Suppressor macrophage (primary cell): ENCODE measurements around the gene TSFM.

Experiments
- DNase-seq, 4 experiments: peaks; one replicate each; pipeline ENCODE4 v3.0.0-alpha.2; 2020 to 2022

TSFM gene

DNA sequence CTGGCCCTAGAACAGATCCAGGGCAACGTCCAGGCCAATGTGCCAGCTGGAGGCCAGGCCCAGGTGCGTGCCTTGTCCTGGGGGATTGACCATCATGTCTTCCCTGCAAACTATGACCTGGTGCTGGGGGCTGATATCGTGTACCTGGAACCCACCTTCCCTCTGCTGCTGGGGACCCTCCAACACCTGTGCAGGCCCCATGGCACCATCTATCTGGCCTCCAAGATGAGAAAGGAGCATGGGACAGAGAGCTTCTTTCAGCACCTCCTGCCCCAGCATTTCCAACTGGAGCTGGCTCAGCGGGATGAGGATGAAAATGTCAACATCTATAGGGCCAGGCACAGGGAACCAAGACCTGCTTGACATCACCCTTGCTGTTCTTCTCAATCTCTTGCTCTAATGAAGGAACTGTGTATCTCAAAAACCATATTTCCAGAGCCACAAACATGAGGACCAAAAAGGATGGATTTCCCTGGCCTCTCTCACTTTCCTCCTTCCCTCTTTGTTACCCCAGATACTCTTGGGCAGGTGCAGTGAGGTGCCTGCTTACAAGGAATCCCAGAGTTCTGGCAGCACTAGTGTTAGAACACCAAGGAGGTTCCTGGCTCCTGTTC lies 2.2 kb upstream of the TSFM start:
- no peak for DNase-seq

DNA sequence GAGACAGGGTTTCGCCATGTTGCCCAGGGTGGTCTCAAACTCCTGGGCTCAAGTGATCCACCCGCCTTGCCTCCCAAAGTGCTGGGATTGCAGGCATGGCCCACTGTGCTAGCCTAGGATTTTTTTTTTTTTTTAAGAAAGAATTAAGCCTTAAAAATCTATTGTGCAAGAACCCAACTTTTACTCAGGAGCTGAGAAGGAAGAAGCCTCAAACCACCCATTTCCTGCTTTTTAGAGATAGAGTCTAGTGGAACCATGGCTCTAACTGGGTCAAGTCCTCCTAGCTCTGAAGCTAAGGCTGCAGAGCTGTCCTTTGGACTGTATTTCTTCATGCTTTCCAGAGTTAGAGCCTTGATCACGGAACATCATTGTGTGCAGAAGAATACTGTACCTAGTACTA lies 1.3 kb upstream of the TSFM start:
- peak in 3 of 4 experiments; percentile 51 to 78 (median 66) for DNase-seq

DNA sequence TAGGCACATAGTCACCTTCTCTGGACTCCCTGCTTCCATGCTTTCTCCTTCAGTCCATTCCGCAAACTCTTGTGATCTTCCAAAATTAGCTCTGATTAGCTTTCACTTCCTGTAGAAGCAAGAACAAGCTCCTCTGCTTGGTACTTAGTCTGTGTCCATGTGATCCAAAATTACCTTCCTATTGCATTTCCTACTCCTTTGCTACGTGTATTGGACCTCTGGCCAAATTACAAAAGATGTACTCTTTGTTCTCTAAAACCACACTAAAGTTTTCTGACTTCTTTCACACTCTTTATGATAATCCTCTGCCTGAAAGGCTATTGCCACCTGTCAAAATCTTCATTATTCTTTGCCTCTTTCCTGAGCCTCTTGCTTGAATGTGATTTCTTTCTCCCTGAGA lies 786 bp upstream of the TSFM start:
- peak in 2 of 4 experiments; percentile 17 to 36 for DNase-seq

DNA sequence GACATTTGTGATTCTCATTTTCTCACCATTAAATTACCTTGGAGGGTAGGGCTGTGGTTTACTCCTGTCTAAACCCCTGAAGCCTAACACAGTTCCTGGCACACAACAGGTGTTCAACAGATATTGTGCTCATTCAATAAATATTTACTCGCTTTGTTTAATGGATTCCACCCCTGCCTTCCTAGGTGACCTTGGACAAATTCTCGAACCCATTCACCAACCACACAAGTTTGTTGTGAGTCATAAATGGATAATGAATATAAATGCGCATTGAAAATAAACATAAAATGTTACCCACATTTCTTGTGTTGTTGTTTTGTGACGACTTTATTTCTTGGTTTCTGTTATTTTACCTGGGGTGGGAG lies 362 bp upstream of the TSFM start:
- DNase-seq = no peak

DNA sequence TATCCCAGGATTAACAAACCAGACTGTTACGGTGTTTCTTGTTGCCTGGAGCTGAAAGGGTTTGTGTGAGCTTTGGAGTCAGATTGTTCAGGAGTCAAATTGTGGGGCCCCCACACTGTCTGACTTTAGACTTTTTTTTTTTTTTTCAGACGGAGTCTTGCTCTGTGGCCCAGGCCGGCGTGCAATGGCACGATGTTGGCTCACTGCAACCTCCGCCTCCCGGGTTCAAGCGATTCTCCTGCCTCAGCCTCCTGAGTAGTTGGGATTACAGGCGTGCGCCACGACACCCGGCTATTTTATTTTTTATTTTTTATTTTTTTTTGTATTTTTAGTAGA lies 847 bp downstream of the TSFM start:
- DNase-seq = no peak

DNA sequence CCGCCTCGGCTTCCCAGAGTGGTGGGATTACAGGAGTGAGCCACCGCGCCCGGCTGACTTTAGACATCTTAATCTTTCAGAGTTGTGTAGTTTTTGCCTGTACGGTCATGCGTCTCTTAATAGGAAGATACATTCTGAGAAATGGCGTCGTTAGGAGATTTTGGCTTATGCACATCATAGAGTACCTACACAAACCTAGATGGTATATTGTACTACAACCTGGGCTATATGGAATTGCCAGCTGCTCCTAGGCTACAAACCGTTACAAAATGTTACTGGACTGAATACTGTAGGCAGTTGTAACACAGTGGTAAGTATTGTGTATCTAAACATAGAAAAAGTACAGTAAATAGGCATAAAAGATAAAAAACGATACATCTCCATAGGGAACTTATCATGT lies 1.3 kb downstream of the TSFM start:
- DNase-seq = no peak

DNA sequence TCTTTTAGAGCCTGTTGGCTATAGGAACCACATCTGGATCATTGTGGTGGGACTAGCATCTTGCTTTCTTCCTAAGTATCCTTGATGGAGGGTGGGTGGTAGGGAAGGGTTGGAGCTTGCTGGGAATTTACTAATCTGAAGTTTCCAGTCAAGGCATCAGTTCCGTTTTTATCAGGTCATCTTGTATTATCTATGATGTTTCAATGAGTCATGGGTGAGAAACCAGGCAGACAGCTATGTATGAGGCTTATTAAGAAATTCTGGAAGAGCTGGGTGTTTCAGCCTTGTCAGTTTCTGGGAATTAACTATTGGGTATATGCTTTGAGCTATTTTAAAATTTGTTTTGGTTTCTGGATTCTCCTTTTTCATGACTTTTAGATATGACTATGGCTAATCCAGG lies 11.3 kb downstream of the TSFM start:
- DNase-seq = peak in 1 of 4 experiments; percentile 12

DNA sequence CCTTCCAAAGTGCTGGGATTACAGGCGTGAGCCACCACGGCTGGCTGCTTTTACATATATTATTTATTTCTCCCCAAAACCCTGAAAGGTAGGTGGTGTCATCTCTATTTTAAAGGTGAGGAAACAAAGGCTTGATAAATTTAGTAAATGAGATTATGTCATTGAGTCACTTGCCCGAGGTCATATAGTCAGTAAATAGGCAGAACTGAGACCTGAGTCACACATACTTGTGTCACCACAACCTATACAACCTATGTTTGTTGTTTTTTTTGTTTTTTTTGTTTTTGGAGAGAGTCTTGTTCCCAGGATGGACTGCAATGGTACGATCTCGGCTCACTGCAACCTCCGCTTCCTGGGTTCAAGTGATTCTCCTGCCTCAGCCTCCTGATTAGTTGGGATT lies 12.8 kb downstream of the TSFM start:
- DNase-seq = no peak

DNA sequence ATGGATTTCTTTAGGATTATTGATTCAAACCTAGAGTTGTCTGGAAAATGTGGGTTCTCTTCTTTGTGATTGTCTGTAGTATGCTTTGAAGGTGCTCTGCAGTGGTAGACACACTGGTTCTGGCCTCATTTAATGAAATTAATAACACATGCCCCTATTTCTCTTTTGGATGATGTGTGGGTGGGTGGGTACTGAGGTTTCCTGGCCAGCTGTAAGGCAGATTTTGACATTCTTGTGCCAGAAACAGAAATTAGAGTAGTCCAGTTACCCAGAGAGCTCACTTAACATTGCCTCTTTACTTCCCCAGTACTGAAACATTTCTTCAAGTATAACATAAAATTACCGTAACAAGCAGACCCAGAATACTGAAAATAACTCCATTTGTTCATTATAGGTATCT lies 14.4 kb downstream of the TSFM start:
- DNase-seq = no peak

DNA sequence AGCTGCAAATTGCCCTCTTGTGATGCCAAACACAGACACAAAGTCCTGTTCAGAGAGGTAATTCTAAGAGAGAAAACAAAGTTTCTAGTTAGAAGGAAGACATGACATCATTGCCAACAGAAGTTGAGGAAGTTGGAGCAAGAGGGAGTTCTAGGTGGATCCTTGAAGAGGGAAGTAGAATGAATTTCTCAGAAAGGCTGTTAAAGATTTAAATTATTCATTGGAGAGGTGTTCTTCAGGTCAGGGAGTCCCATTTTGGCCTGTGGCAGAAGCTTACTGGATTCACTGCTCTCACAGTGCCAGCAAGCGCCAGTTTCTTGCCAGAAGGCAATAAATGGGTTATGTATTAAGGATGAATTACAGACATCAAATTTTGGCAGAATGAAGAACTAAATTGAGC lies 15.3 kb downstream of the TSFM start:
- peak; percentile 15 to 73 (median 60) for DNase-seq

DNA sequence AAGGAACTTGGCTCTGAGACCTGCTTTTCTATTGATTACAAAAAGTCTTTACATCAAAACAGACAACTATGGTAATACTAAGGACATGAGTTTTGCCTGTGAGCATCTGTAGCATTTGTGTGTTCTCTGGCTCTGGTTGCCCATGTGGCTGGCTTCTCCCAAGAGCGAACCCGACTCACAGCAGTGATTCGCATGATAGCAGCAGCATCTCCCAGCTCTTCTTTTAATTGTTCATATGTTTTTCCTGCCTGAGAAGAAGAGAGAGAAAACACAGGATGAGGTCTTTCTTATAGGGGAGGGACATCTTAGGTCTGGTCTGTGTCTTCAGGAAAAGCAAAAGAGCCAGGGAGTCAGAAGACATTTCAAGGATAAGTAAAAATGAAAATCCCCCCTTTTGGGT lies 18.4 kb downstream of the TSFM start:
- no peak for DNase-seq

DNA sequence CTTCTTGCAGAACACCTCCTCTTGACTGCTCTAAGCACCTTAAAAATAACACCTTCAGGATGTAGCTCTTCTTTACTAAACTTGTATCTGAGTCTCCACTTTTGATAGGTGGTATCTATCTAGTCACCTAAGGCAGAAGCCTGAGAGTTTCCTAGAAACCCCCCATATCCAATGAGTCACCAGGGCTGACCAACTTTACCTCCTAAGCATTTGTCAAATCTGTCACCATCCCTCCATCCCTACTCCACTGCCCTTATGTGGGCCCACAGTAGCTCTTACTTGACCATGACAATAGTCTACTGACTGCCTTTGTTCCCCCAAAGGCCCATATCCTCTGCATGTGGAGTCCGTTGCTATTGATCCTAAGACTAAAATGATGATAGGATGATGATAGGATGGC lies 20.0 kb downstream of the TSFM start:
- no peak for DNase-seq

DNA sequence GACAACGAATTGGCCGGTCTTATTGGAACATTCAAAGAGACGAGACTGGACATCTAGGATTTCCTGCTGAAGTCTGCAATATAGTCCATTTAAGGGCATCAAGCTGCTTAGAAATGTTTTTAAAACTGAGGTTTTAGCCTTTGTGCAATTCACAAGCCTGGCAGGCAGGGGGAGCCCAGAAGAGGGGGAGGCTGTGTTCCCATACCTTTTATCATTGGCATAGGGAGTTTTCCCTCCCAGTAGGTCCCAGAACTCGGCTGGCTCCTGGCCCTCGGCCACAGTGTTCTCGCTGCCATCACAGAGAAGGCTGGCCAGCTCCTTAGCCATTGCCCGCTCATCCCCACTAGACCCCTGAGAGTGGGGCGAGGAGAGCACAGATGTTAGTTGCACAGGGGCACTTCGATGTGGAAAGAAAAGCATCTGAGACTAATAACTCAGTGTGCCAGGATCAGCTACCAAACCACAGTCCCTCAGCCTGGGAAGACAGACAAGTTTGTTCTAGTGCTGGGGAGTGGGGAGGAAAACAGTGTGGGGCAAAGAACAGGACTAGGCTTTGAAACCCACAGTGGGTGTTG lies 20.8 kb downstream of the TSFM start:
- DNase-seq = peak; percentile 51 to 65 (median 56)

DNA sequence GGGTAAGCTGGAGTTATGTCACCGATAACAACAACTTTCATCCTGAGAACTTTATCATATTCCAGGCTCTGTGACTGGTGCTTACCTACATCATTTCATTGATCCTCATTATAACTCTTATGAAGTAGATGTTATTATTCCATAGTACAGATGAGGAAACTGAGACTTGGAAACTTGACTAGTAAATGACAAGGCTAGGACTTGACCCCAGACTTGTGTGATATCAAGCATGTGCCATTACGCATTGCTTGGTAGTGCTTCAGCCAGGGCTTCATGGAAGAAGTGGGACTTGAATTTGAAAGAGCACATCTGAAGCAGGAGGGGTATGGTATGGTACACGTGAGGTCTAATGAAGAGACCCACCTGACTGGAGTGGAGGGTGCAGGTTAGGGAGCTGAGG lies 24.1 kb downstream of the TSFM start:
- DNase-seq = no peak

DNA sequence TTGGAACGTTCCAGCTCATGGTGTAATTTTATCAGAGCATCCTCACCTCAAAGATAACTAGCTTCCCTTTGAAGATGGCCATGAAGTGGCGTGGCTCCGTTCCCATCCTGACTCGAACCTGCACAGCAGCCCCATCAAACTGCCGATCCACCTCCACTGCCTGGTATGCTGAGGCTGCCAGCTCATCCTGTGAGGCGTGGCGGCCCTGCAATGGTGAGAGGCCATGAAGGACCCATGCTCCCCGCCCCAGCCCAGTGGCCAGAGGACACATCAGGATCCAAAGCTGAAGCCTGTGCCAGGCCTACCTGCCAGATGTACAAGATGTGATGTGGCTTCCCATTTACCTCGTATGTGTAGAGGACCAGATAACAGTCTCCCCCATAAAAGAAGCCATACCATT lies 24.7 kb downstream of the TSFM start:
- DNase-seq = no peak

DNA sequence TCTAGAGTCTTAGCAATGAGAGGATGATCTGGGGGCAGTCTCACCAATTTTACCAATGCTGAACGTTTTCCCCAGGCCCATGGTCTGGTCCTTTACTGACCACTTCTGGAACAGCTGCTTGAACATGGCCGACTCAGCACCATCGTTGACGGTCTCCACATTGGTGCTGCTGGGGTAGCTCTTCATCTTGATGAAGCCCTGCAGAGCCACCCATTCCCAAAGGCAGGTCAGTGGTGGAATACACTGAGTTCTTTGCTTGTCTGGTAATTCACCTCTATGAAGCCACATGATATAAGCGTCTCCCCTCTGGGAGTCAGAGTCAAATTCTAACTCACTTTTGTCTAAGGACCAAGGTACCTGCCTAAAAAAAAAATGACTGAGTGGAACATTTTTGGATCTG lies 25.8 kb downstream of the TSFM start:
- DNase-seq = no peak

DNA sequence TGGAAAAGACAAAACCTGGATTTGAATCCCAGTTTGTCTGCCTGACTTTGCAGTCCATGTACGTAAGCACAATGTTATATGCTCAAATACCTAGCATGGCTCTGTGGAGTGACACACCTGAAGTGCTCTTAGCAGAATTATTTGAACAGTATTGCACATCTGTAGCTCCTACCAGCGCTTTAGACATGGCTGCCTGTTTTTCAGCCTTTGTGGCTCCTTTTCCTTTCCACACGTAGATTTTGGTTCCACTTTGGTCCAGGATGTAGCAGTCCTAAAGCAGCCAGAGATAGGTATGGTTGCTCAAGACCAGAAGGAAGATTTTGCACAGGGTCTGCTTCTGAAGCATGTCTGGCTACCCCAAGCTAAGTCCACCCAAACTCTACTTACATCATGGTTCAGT lies 26.8 kb downstream of the TSFM start:
- no peak for DNase-seq

DNA sequence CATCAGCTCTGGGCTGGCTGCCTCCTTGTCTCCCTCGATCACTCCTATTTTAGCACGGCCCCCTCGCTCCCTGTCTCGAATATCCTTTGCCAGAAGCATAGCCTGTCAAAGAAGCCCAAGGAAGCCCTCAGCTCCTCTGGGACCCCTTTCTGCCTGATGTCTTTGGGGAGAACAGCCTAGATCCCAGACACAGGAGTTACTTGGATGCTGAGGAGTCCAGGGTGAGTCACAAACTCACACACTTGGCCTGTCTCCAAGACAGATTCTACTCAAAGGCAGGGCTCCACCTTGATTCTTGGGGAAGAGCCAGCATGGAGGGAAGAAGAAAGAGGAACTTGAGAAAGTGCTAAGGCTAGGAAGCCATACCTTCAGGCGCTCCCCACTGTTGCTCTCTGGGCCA lies 27.9 kb downstream of the TSFM start:
- no peak for DNase-seq

DNA sequence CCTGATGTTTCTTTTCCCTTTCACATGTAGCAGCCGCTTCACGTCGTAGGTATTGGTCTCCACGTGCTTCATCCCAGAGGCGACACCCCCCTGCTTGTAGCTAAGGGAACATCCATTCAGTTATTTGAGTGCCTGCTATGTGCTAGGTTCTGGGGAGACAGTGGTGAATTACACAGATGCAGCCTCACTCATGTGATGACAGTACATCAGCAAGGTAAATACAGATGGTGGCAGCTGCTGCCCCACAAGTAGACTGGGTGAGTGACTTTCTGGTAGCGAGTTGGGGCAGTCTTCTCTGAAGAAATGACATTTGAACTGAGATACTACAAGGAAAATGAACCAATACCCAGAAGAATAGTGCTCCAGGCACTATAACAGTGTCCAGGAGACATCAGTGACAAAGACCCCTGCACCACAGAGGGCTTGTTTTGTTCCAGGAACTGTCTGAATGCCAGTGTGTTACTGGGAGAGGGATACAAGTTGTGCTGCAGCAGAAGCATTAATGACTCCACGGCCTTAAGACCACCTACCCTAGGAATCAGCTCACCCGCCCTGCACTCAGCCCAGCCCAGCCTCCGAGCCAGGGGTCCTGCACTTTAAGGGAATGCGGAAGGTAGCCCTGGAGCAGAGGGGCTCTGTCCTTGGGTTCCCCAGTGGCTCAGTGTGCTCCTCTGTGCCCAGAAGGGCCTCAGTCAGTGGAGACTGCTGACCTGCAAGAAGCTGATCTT lies 28.6 kb downstream of the TSFM start:
- no peak for DNase-seq

DNA sequence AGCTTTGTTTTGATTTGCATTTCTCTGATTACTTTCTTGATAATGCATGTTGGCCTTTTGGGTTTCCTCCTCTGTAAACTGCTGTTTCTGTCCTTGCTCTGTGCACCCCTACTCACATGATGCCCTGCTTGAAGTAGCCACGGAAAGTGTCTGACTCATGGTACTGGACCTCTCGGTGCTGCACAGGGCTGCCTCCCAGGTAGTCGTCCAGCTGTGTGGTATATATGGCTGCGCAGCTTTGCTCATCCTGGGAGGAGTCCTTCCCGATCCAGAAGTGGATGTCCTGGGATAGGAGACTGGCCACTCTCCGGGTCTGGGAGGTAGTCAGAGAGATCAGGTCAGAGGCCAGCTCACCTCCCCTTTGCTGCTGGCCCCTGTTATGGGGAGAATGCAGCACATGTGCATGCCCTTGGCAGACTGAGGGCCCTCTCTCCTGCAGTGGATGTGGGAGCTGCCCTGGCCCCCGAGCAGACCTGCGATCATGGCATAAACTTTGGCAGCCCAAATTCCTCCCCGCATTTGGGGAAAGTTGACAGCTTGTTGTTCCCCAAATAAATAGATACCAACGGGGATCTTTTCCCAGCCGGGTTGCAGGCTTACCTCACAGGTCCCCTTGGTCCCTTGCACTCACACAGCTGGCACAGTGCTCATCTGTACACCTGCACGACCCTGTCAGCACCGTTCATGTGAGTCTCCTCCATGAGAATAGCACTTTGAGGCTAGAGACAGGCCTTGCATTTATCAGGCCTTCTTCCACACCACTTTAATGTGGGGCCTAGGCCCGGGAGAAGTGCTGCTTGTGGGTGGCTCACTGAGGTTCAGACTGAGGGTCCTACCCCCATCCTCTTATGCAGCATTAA lies 30.8 kb downstream of the TSFM start:
- DNase-seq = no peak

DNA sequence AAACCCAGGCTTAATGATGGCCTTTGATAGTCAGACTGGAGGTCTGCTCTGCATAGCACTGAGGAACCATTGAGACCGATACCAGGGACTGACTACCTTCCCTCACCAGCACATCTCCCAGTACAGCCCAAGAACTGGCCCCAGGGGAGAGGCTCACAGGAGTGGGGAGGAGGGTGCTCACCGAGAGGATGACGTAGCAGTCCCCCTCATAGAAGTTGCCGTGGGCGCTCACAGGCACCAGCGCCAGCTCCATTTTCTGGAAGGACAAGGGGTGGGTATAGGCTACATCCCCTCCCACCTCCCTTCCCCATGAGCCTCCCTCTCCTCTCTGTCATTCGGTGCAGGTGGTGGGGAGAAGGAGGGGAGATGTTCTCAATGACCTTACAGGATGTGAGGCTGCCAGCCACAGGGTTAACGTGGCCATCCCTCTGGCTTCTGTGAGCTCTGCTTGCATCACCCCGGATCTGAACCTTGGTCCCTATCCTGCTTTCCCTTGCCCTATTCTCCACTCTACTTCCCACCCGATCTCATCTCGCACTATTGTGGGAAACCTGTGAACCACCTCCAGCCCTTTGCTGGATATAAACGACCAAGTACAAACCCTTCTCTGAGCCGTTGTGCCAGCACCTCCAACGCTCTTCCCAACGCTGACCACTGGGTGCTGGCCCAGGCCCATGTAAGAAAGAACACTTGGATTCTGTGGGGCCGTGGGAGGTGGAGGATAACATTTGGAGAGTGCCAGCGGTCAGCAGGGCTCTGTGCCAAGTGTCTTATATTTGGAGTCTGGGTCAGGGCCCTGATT lies 31.6 kb downstream of the TSFM start:
- no peak for DNase-seq

DNA sequence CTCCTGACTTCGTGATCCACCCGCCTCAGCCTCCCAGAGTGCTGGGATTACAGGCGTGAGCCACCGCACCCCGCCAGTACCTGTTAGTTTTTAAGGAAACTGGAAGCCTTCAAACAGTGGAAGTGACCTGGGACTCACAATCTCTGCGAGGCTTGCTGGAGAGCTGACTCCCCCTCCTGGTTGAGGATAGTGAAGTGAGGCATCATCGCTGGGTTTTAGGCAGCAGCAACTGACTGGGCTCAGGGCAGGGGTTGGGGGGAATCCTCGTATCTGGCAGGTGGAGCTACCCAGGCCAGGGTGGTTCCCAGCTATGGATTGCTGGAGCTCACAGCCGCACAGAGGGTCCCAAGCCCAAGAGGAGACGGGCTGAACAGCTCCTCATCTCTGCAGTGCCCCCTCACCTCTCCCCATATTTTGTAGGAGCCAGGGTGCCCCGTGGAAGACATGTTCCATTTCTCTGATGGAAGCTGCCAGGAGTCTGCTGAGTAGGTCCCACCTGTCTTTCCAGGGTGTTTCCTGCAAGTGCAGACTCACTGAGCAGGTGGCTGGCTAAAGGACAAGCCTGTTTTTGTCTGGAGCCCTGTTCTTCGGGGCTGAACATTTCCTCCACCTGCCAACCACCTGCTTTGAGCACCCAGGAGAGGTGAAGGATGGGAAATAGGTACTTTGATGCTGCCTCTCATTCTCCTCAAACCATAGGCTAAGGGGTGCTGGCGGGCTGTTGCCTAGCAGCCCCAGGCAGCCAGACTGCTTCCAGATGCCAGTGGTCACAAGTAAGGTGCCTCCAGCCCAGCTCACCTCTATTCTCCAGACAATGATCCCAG lies 32.8 kb downstream of the TSFM start:
- DNase-seq = no peak
